ENCODE data around the gene HIPK2. TPM values are rescaled to one million over a fixed set of nuclear protein-coding genes. Genes with fewer than 3 reads are reported as not detected.

HIPK2 gene
- total RNA-seq, 2 experiments from 2014 or later, result 6.2 to 7.9 TPM

DNA sequence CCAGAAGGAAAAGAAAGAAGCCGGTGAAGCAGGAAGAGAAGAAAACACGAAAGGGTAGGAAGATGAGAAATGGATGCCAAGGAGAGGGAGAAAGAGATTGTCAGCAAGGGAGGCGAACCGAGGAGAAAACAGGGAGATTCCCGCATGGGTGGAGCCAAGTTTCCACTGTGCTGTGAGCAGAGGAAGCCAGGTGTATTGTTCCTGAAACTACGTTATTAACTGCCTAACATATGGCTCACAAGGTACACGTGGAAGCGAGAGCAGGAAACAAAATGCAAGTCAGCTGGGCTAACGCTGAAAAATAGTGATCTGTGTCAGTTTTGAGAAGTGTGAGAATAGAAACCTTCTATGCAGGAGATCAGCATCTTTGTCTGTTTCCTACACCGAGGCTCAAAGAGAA is 20.4 kb upstream of the HIPK2 start:
- Histone ChIP-seq H3K4me3 (ENCODE audit: low read depth, low read length, poor library complexity, severe bottlenecking) (peak overlapping the region; percentile 29), H3K27ac (ENCODE audit: low read depth, low read length, poor library complexity, severe bottlenecking) (no peak overlapping the region), H3K36me3 (ENCODE audit: insufficient read depth, low read length) (no peaks in the 10 kb centered on the region), H3K79me2 (ENCODE audit: insufficient read depth, low read depth, low read length) (no peaks in the 10 kb centered on the region), H3K4me1 (ENCODE audit: insufficient read depth, low read length, poor library complexity, severe bottlenecking) (peaks cover 16% of the 10 kb centered on the region), H3K9me3 (ENCODE audit: low read length) (no peaks in the 10 kb centered on the region), H3K9me2 (ENCODE audit: insufficient read depth, low read length) (no peaks in the 10 kb centered on the region), H4K20me1 (ENCODE audit: insufficient read depth, low read length) (no peaks in the 10 kb centered on the region), H2AFZ (ENCODE audit: low read length) (peak overlapping the region; percentile 82), H3K4me2 (ENCODE audit: low read length) (peak overlapping the region; percentile 51)
- intact Hi-C loops (cut with micrococcal nuclease; ENCODE audit: unreplicated experiment), result no loop called here
- BruUV-seq (replicated peaks), result no TSS peak
- ChIA-PET CTCF (ENCODE audit: unreplicated experiment) (interaction anchor here (0.6 kb wide), 1 partner anchor 11 kb away, joined by 3 read pairs; no protein-coding TSS in a partner anchor), POLR2A (interaction anchor here (0.7 to 0.9 kb wide), 2 partner anchors 19 to 120 kb away, joined by 3 read pairs; no protein-coding TSS in a partner anchor)
- TF ChIP-seq, protein P1, sequence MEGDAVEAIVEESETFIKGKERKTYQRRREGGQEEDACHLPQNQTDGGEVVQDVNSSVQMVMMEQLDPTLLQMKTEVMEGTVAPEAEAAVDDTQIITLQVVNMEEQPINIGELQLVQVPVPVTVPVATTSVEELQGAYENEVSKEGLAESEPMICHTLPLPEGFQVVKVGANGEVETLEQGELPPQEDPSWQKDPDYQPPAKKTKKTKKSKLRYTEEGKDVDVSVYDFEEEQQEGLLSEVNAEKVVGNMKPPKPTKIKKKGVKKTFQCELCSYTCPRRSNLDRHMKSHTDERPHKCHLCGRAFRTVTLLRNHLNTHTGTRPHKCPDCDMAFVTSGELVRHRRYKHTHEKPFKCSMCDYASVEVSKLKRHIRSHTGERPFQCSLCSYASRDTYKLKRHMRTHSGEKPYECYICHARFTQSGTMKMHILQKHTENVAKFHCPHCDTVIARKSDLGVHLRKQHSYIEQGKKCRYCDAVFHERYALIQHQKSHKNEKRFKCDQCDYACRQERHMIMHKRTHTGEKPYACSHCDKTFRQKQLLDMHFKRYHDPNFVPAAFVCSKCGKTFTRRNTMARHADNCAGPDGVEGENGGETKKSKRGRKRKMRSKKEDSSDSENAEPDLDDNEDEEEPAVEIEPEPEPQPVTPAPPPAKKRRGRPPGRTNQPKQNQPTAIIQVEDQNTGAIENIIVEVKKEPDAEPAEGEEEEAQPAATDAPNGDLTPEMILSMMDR (conservative IDR thresholded peaks at IDR 0.05; ENCODE audit: low read length), result no peak
- TF ChIP-seq EZH2phosphoT487 (IDR thresholded peaks at IDR 0.05; ENCODE audit: borderline replicate concordance, low read depth, low read length), result no peak
- peak; percentile 59 for DNase-seq (ENCODE audit: low spot score)

DNA sequence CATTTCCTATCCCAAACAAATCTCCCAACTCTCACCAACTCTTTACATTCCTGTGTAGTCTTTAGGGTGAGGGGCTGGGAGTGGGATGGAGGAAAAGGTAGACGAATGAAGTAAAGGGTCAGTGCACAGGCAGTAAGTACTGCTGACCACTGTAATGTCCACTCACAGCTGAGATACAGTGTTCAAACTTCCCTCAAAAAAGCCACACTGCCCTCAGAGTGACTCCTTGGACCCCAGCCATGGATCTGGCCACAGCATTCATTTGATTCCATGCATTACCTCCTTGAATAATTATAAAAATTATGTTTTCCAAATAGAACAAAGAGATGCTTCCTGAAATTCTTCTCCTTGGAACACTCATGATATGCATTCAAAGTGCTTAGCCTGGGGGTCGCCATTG is 19.8 kb upstream of the HIPK2 start:
- CTCF ChIA-PET (ENCODE audit: unreplicated experiment), result interaction anchor here (0.6 kb wide), 1 partner anchor 10 kb away, joined by 3 read pairs; no protein-coding TSS in a partner anchor

DNA sequence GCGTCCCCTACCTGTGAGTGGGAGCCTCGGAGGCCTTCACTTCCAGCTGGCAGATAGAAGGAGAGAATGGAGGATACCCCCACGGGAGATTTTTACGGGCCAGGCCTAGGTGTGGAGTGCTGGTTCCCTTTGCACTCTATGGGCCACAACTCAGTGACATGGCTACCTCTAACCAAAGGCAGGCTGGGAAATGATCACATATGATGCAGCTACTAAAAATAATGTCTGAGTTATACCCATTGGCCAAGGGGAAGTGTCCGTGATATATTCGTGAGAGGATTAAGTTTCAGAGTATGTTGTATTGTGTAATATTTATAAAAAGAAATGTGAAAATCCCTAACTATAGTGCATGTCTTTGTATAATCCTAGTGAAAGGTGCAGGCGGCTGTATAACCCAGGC is 13.5 kb upstream of the HIPK2 start:
- CTCF ChIA-PET (ENCODE audit: unreplicated experiment), result no interaction called here

More for the DNA sequence above, 19.8 kb upstream of the HIPK2 start:
- intact Hi-C loops (cut with micrococcal nuclease; ENCODE audit: unreplicated experiment), result no loop called here
- POLR2A ChIA-PET, result interaction anchor here (0.7 to 0.9 kb wide), 3 partner anchors 13 to 120 kb away, joined by 3 read pairs; no protein-coding TSS in a partner anchor
- Histone ChIP-seq H3K9me2 (ENCODE audit: insufficient read depth, low read length) (no peaks in the 10 kb centered on the region), H3K36me3 (ENCODE audit: insufficient read depth, low read length) (no peaks in the 10 kb centered on the region), H2AFZ (ENCODE audit: low read length) (peak overlapping the region; percentile 82; the same call in 1 of the 2 replicates), H4K20me1 (ENCODE audit: insufficient read depth, low read length) (no peaks in the 10 kb centered on the region), H3K9me3 (ENCODE audit: low read length) (no peaks in the 10 kb centered on the region), H3K4me3 (ENCODE audit: low read depth, low read length, poor library complexity, severe bottlenecking) (no peak overlapping the region), H3K4me2 (ENCODE audit: low read length) (0 out of 2 replicates have a peak overlapping the region, but pooled peaks have one; percentile 51), H3K4me1 (ENCODE audit: insufficient read depth, low read length, poor library complexity, severe bottlenecking) (peaks cover 16% of the 10 kb centered on the region), H3K79me2 (ENCODE audit: insufficient read depth, low read depth, low read length) (no peaks in the 10 kb centered on the region), H3K27ac (ENCODE audit: low read depth, low read length, poor library complexity, severe bottlenecking) (no peak overlapping the region)
- no peak for DNase-seq (ENCODE audit: low spot score)
- no peak for TF ChIP-seq EZH2phosphoT487 (IDR thresholded peaks at IDR 0.05; ENCODE audit: borderline replicate concordance, low read depth, low read length)
- TF ChIP-seq, protein P1 (conservative IDR thresholded peaks at IDR 0.05; ENCODE audit: low read length), result no peak
- BruUV-seq (replicated peaks), result no TSS peak

More for the DNA sequence above, 13.5 kb upstream of the HIPK2 start:
- no peaks in the 10 kb centered on the region for H3K36me3 ChIP-seq (ENCODE audit: insufficient read depth, low read length)
- no peak overlapping the region for H3K4me3 ChIP-seq (ENCODE audit: low read depth, low read length, poor library complexity, severe bottlenecking)
- H3K79me2 ChIP-seq (ENCODE audit: insufficient read depth, low read depth, low read length), result no peaks in the 10 kb centered on the region
- BruUV-seq (replicated peaks), result no TSS peak
- H2AFZ ChIP-seq (ENCODE audit: low read length), result no peak overlapping the region
- intact Hi-C loops (cut with micrococcal nuclease; ENCODE audit: unreplicated experiment), result no loop called here
- H3K4me1 ChIP-seq (ENCODE audit: insufficient read depth, low read length, poor library complexity, severe bottlenecking), result no peaks in the 10 kb centered on the region
- no peak for TF ChIP-seq EZH2phosphoT487 (IDR thresholded peaks at IDR 0.05; ENCODE audit: borderline replicate concordance, low read depth, low read length)
- TF ChIP-seq, protein P1 (conservative IDR thresholded peaks at IDR 0.05; ENCODE audit: low read length), result no peak
- POLR2A ChIA-PET, result interaction anchor here (0.7 kb wide), 2 partner anchors 87 to 197 kb away, joined by 3 to 4 read pairs; no protein-coding TSS in a partner anchor
- no peak overlapping the region for H3K4me2 ChIP-seq (ENCODE audit: low read length)
- no peaks in the 10 kb centered on the region for H3K9me2 ChIP-seq (ENCODE audit: insufficient read depth, low read length)
- H4K20me1 ChIP-seq (ENCODE audit: insufficient read depth, low read length), result no peaks in the 10 kb centered on the region
- DNase-seq (ENCODE audit: low spot score), result no peak
- no peak overlapping the region for H3K27ac ChIP-seq (ENCODE audit: low read depth, low read length, poor library complexity, severe bottlenecking)
- H3K9me3 ChIP-seq (ENCODE audit: low read length), result no peaks in the 10 kb centered on the region
